Right kidney (tissue), 1 donor: ENCODE results near the gene DOK3.
"Not testable (repeated sequence)": the region's sequence is repeated elsewhere in the genome, so short reads cannot be mapped to it uniquely, and the experiment has no call there.

Source experiments
- DNase-seq: peaks from one replicate; pipeline ENCODE4 v3.0.0-alpha.2; 2016

The DOK3 gene

DNA sequence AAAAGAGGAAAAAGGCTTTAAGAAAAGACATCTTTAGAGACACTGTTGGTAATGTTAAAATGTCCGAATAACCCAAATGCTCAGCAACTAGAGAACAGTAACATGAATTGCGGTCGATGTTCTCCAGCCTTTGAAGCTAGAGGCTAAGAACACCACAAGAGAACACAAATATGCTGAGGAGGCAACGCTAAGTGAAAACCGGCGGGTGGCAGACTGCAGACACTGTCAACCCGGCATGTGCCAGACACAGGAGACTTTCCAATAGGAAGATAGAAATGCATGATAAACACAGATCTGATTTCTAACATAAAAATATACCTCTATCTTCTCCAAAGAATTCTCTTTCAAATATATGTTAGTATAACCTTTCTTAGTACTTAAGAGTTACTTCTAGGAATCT is 25.5 kb upstream of the DOK3 start:
- no peak for DNase-seq

DNA sequence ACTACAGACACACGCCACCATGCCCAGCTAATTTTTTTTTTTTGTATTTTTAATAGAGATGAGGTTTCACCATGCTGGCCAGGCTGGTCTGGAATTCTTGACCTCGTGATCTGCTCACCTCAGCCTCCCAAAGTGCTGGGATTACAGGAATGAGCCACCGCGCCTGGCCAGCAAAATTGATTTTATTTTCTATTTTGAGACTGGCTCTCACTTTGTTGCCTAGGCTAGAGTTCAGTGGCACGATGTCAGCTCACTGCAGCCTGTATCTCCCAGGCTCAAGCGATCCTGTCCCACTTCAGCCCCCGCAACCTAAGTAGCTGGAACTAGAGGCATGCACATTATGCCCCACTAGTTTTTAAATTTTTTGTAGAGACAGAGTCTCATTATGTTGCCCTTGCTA is 24.8 kb upstream of the DOK3 start:
- DNase-seq = not testable (repeated sequence)

DNA sequence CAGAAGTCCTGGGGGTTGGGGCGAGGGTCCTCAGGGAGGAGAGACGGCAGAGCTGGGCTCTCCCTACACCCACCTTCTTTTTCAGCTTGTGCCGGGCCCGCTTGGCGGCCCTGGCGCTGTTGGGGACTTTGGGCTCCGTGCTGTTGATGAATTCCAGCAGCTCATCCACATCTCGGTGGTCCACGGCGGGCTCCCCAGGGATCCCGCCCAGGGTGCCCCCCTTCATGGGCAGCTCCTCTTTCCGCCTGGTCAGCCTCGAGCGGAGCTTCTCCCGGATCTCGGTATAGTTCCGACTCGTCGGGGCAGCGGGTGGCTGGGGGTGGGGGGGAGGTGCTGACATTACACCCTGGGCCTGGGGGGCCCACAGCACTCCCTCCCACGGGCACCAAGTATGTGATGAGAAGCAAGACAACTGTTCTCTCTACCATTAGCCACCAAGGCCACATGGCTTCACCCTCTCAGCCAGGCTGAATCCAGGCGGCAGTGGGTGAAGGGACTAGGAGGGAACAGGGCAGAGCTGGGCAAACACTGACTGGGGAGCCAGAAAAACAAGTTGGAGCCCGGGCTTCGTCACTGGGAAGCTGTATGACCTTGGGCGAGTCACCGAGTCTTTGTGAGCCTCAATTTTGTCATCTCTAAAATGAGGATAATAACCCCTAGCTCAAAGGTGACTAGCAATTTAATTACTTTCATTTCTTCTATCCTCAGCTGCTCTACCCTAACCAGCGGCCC is 21.7 kb upstream of the DOK3 start:
- no peak for DNase-seq

DNA sequence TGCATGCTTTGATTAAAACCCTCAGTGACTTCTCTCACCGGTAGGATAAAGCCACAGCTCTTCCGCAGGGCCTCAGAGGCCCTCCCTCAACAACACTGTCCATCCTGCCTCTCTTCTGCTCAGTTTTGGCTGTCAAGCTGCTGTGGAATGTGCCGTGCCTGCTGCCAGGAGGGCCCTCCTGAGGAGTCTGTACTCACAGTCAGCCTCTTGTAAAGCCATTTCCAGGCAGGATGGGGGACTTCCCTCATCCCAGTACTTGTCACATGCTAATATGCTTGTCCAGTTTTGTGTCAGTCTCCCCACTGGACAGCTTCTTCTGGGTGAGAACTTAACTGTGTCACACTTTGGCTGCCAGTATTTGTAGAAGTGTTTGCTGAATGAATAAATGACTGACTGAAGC is 21.0 kb upstream of the DOK3 start:
- no peak for DNase-seq

DNA sequence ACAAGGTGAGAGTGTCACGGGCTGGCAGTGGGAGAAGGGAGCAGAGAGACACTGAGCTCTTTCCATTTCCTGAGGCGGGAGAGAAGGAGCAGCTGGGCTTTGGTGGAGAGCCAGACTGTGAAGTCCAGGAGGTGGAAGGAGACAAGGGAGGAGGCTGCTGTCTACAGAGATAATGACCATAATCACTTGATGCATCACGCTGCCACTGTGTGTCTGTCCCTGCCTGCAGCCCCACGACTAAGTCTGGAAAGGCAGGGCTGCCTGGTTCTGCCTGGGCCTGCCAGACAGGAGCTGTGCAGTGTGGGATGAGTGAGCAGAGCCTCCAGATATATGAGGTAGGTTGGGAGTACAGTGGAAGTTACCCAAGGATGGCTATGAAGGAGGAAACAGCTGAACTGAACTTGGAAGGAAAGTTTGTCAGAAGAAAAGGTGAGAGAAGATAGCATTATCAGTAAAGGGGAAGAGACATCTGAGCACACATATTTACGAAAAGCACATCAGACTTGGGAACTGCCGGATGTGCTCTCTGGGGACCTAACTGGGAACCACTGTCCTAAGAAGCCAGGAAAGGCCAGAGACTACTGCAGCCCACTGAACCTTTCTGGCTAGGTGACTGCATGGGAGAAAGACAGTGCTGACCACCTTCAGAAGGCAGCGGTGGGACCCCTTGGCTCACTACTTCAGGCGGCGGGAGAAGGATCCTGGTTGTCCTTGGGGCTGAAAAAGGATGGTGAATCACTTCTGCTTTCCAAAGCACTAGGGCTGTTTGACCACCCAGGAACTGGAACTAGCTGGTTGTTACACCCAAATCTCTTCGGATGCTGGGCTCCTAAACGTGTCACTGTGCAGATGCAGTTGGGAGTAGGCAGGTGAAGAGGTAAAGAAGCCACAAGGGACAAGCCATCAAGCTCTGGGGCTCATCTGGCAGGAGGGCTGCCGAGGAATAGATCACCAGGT is 19.9 kb upstream of the DOK3 start:
- DNase-seq = no peak

DNA sequence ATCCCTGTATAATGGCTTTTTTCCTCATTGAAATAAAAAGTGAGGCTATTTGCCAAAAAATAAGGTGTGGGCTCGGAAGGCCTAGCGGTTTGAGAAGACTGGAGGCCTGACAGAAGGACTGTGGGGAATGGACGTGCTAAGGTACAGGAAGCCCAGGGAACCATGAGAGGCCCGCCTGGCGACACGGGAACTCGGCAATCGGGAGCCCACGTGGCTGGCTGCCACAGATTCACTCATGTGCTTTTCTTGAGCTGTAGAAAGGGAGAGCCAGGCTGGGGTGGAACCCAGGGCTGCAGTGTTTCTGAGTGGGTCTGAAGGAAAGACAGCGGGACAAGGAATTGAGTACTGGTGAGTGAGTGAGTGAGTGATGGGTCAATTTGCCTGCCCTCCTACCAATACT is 19.0 kb upstream of the DOK3 start:
- DNase-seq = no peak

DNA sequence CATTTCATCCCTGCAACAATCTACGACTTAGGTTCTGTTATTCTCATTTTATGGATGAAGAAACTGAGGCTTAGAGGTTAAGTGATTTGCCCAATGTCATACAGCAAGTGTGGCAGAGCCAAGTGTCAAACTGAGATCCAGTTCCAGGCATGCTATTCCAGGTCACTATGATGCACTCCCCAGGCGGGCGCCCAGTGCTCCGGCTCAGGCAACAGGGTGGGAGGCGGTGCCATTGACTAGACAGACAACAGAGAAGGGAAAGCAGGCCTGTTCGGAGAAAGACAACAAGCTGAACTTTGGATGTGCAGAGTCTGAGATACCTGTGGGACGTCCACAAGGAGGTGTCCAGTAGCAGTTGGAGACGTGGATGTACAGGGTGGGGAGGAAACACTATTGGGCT is 18.0 kb upstream of the DOK3 start:
- DNase-seq = no peak

DNA sequence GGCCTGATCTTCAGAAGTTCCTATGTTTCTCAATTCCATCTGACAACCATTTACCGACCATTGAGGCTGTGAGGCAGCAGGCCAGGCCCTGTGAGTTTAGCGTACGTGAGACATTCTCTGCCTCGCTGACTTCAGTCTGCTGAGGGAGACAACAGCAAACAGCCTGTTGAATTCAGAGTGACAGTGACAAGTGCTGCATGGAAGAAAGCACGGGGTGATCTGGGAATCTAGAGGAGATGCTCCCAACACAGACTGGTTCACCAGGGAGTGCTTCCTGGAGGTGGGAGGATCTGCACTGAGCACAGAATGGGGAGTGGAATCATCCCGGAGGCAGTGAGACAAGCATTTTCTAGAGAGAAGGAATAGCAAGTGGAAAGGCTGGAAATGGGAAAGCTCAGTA is 17.2 kb upstream of the DOK3 start:
- no peak for DNase-seq

DNA sequence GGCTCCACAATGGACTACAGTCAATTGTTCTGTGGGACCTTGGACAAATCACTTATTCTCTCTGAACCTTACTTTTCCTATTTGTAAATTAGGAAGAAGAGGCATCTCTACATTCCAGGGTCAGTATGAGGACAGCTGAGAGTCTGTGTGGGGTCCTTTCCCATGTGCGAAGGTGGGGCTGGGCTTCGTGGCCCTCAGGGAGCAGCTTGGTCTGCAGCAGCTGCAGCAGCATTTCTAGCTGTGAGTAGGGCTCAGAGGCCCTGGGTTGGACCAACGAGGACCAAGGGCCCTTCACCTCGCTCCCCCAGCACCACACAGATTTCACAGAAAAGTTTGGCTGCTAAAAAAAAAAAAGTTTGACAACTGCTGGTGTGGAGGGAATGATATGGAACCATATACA is 16.6 kb upstream of the DOK3 start:
- no peak for DNase-seq

DNA sequence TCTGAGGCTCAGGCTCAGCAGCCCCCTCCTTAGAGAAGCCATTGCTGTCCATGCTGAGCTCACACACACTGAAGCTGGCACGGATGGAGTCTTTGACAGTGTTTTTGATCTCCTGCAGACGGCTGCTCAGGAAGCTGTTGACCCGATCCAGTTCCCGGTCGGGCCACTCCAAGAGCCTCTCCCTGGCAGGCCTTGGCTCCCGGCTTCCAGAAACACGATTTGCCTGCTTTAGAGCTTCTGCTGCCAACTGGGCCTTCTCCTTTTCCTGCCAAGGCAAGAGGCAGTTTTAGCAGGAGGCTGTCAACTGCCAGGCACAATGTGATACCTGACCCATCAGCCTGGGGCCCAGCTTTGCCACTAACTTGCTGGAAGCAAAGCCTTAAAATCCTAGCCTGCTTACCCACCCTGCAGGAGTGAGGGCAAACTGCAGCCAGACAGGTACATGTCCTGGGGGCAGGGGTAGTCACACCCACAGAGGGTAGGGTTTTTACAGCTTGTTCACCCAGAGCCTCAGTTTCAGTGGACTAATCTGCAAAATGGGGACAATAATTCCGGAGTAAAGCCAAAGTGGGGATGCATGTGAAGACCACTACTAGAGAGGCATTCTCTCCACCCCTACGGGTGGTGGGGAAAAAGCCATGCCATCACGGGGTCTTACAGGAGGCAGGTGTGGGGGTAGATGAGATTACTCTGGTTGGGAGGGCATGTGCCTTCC is 15.5 kb upstream of the DOK3 start:
- no peak for DNase-seq

DNA sequence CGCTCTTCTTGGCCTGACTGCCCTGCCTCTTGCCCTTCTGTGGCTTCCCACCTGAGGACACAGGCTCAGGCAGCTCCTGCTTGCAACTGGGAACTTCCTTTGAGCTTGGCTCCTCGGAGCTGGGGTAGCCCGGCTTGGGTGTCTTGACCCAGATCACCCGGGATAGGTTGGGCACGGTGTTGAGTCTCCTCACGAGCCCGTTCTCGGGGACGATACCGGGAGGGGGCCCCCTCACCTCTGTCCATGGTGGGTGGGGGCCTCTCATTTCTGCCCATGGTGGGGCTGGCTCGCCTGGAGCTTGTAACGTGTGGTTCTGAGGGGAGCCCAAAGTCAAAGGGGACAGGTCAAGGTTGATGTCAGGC is 14.9 kb upstream of the DOK3 start:
- DNase-seq = no peak

DNA sequence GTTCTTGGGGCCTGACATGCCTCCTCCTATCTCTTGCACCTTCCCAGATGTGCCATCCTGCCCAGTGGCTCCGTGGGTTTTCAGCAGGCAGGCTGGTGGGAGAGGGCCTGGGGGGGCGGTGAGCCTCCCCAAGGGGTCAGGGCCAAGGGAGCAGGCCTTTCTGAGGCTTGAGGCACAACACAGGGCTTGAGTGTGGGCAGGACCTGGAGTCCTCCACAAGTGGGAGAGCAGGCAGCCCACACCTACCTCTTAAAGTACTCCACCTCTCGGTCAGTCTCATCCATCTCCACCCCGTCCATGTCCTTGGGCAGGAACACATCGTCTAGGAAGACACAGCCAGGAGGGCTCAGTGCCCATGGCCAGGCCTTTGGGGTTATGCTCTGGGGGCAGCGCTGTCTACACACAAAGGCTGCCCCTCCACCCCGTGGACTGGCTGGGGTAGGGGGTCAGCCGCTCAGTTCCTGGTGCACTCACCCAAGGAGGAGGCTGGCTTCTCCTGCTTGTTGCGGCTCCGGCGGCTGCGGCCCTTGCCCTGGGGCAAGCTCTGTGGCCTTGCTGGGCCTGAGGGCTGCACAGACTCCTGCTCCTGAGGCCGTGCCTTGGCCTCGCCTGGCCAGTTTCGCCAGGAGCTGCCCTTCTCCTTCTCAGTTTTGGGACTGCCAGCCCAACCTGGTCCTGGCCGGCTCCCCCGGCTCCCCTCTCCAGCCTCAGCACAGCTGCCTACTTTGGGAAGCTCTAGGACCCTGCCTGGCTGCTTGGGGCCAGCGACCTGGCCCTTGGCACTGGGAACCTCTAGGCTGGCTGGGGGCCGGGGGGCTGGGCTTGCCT is 14.3 kb upstream of the DOK3 start:
- no peak for DNase-seq

DNA sequence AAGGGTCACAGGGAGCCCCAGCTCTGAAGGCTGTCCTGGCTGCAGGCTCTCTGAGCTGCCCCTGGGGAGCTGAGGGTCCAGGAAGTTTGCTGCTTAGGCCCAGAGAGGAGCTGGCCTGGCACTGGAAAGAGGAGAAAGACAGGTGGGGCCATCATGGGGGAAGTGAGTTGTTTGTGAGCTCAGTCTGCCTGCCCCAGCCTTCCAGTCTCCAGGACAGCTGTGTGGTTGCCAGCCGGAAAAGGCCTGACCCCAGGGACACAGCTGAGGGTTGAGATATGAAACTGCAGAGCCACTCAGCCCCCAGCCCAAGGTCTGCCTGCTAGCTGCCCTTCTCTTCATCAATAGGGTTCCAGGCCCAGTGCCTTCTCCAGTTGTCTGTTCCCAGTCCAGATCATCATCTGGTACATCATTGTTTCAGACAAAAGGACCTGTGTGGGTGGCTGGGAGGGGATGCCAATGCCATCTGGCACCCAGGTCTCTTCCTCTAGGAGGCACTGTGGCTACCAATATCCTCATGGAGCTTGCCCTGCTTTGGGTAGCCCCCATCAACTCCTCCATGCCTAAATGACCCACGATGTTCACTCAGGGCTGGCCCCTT is 11.4 kb upstream of the DOK3 start:
- no peak for DNase-seq

DNA sequence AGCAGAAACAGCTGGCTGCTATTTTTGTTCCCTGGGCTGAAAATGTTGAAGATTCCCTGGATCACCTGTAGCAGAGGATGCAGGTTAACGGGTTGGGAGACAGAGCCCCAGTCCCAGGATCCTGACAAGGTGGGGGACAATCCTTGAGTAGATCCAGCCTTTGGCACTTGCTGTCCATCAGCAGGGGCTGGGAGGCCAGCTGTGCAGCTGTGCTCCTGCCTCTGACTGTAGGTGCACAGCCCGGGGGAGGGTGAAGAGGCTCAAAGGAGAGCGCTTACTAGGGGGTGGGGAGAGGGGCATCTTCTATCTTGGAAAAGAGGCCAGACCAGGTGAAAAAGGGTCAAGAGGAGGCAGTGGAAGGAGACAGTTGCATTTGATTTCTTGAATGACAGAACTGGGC is 10.6 kb upstream of the DOK3 start:
- no peak for DNase-seq

DNA sequence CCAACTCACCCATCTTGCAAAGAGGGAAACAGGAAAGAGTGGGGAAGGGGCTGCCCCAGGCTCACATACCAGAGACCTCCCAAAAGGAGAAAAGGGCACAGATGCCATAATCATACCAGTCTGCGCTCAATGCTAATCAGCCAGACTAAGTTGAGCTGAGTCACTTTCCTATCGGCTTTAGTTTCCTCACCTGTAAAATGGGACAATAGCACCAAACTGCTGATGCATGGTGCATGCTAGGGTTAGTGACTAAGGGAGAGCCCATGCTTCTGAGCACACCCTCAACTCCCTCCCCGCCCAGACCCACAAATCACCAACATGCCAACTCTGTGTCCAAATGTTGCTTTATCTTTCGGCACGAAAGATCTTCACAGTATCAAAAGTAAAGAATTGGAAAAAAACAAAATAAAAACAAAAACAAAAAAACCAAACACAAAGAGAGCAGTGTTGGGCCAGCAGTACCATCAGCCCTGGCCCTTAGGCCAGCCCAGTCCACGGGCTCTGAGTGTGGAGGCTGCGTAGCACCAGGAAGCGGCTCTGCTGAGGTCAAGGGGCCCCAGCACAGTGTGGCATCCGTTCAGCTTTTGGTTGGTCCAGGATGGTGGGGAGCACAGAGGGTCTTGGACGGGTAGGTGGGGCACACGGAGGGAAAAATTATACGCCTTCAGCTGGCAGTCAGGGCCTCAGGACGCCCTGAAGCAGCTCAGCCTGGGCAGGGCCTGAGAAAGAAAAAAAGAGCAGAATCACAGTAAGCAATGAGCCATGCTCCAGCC is 10.0 kb upstream of the DOK3 start:
- DNase-seq = no peak

DNA sequence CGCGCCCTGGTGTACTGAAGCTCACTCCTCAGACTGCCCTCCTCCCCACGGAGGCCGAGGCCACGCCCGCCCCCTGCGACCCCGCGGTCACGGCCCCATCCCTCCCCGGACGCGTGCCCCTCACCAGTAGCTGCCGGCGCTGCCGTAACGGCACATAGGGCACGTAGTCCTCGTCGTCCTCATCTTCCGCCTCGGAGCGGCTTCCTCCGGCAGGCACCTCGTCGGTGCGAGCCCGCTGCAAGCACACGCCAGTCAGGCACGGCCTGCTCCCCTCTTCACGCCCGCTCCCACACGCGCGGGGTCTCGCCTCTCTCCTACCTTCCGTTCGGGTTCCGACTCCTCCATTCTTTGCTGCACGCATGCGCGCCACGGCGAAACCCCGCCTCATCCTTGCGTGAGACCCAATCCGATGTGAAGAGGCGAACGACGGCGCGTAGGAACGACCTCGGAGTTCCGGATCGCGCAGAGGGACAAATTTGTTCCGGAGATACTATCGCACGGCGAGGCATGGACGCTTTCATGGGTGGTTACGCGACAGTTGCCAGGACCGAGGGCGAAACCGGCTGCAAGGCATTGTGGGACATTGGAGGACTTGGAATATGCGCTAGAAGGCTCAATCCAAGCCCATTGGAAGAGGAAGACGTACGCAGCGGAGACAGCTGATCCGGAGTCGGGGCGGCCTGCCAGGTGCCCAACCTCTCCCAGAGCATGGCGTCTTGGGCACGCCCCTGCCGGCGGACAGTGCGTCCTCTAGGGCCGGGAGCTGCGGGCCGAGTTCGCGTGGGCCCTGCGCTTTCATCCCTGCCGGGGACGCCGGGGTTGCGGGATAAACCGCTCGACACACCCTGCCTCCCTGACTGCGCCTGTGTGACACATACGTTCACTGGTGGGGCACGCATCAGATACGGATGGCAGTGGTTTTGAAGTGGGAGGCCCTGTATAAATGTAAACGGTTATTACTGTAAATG is 7.3 kb upstream of the DOK3 start, which contains the start of gene DDX41:
DDX41 (minus strand) TSS at position 361 of the 968 bp plus-strand sequence; CDS start at position 345, 16 bp downstream.
- DNase-seq = peak; percentile 90

DNA sequence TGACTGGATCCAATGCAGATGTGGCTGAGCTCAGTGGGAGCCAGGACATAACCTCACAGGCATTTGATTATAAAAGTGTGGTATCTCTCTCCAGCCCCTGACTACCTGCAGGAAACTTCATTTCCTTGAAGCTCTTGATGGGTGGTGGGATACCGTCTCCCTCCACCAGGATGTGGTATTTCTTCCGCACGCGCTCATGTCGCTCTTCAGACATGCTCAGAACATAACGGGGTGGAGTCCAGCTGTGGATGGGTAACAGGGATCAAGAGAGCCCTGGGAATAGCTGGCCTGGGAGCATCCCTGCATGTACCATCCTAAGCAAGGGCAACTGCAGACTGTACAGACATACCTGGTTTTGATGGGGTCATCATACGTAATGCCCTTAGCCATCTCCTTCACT is 6.0 kb upstream of the DOK3 start:
- no peak for DNase-seq

DNA sequence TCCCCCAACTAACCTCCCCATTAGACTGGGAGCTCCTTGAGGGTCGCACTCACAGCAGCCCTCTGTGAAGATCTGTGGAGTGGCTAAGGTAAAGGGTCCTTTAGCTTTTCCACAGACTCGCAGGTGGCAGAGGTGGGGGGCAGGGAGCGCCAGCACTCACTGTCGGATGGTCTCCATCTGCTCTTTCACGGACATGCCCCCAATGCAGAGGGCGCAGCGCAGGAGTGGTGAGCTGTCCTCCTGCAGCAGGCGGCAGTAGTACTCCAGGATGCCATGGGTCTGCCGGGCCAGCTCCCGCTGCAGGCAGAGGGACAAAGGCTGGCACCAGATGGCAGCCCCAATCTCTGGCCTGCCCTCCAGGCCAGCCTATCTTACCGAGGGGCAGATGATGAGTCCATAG is 4.9 kb upstream of the DOK3 start:
- DNase-seq = no peak

DNA sequence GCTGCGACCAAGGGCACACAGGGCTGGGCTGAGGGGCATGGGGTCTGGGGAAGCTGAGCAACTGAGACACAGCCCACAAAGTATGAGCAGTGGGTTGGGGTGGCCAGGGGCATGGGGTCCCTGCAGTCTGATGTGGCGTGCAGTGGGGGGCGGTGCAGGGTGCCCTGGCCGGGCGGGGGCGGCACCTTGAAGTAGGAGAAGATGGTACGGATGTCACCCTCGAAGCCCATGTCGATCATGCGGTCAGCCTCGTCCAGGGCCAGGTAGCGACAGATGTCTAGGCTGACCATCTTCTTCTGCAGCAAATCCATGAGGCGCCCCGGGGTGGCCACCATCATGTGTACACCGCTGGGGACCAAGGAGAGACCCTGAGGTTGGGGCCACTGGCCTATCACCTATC is 3.9 kb upstream of the DOK3 start:
- DNase-seq = no peak
